Measurements from ENCODE around the gene CRTAC1.

Gene CRTAC1

GRCh38 chr10:98030093-98030821, at the start of gene CRTAC1:
TSS of gene CRTAC1 (minus strand) at chr10:98030621. CDS start at chr10:98030472, 149 bp downstream.
- DNase-seq: peak; percentile 28

GRCh38 chr10:98078774-98079173, 48.4 kb upstream of the CRTAC1 start:
- DNase-seq: no peak

DNA sequence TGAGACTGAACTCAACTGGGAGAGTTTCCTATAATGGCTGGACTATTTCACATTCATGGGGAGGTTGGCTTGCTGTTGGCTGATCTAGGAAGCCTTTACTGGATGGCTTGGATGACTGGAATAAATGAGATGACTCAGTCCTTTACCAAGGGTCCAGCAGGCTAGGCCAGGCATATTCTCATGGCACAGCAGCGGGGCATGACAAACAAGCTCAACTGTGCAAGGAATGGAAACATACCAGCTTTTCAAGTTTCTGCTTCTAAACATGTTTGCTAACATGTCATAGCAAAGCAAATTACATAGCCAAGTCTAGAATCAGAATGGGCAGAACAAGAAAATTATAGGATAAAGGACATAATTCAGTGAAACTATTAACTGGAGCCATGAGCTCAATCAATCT, 46.8 kb upstream of the CRTAC1 start:
- DNase-seq: no peak

DNA sequence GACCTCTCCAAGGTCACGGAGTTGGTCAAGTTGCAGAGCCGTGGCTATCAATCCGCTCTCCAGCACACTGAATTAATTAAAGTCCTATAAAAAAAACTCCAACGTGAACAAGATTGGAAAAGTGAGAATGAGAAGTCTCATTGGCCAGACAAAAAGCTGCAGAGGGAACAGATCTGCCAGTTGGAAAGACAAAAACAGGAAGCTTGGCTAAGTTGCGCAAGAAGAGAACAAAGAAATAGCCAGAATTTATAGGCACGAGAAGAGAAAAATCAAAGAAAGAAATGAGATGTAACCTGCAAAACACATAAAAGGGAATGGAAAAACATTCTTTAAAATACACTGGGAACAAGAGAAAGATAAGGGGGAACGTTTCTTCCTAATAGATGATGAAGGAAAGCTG, 45.7 kb upstream of the CRTAC1 start:
- no peak for DNase-seq

- no peak for DNase-seq
Observed at GRCh38 chr10:98074315-98074911, 44.0 kb upstream of the CRTAC1 start.

DNA sequence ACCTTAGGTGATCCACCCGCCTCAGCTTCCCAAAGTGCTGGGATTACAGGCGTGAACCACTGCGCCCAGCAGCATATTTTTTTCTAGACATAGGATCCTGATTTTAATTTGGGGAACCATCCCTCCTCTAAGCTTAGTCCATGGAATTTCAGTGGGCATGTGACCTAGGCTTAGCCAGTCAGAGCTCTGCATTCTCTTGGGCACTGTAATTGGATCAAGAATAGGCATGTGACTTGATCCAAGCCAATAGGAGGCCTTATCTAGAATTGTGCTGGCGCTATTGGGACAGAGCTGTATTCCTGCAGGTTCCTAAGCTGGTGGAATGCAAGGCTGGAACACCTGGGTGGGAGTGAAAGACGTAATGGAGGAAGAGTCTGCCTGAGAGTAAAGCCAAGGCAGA, 36.7 kb upstream of the CRTAC1 start:
- DNase-seq: no peak

GRCh38 chr10:98063740-98064027, 33.3 kb upstream of the CRTAC1 start:
- DNase-seq: no peak

GRCh38 chr10:98062424-98062823, 32.0 kb upstream of the CRTAC1 start:
- no peak for DNase-seq

- no peak for DNase-seq
Observed at GRCh38 chr10:98060079-98060478, 29.7 kb upstream of the CRTAC1 start.

- no peak for DNase-seq
Observed at GRCh38 chr10:98058295-98058694, 27.9 kb upstream of the CRTAC1 start.

DNA sequence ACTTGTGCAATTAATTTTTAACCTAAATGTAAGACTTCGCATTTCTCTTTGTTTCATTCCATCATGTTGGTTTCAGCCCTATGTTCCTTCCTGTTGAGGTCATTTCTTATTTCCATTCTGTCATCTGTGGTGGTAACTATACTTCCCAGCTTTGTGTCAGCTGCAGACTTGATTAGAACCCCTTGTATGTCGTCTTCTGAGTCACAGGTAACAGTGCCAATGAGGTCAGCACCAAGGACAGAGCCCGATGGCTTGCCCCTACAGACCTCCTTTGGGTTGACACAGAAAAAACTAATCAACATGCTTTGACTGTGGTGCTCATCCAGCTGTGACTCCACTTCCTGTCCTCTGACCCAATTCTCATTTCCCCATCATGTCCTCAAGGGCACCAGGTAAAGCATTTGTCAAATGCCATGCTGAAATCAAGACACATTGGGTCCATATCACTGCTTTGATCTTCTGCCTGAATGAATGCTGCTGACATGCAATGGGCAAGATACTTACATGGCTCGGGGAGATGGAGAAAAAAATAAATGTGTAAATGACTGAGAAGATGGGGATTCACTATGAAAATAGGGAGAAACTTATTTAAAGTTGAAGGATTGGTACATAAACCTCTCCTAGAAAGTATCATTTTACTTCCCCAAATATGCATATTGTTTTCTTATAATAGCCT, 25.6 kb upstream of the CRTAC1 start:
- DNase-seq: no peak

DNA sequence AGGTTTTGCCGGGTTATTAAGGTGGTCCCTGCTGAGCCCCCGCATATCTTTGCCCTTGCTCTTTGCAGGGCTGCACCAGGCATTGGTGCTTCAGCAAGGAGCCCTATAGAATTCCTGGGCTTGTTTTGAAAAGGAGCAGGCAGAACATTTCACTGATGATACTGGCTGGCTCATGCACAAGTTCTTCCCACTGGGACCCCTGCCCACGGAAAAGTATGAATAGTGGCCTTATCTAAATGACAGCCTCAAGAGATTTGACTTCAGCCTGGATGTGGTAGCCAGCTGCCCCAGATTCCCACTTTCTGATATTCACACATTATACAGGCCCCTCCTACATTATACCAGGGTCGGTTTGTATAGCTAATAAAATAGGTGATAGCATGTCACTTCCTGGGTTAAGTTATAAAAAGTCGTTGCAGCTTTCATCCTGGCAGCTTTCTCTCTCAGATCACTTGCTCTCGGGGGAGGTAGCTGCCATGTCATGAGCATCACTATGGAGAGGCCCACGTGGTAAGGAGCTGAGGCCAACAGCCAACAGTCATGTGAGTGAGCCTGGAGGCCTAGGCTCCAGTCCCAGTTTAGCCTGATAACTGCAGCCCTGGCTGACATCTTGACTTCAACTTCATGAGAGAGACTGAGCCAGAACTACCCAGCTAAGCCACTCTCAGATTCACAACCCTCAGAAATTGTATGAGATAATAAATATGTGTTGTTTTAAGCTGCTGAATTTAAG, 16.8 kb upstream of the CRTAC1 start:
- DNase-seq: no peak

DNA sequence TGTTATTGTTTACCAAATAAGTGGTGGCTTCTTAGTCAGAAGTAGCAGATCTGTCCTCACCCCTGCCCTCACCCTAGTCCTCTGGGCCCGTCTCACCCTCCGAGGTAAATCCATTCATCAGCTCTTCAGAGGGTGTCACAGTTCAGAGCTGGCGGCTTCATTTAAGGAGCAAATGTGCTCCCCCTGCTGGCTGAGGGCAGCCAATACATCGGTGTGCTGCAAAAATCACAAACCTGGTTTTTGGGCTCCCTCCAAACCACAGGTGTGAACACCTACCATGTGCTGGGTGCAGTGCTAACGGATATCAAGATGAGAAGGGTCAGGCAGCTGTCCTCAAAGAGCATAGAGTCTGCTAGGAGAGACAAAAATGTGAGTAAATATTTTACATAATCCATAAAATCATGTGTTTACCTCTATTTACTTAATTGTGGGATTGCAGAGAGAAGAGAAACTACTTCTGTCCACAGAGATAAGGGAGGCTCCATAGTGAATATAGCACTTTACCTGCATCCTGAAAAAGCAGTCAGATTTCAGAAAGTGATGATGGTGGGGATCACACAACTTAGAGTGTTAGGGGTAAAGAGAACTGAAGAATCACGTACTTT, 15.5 kb upstream of the CRTAC1 start:
- DNase-seq: peak; percentile 21

GRCh38 chr10:98041352-98042043, 11.1 kb upstream of the CRTAC1 start:
- DNase-seq: peak; percentile 19

DNA sequence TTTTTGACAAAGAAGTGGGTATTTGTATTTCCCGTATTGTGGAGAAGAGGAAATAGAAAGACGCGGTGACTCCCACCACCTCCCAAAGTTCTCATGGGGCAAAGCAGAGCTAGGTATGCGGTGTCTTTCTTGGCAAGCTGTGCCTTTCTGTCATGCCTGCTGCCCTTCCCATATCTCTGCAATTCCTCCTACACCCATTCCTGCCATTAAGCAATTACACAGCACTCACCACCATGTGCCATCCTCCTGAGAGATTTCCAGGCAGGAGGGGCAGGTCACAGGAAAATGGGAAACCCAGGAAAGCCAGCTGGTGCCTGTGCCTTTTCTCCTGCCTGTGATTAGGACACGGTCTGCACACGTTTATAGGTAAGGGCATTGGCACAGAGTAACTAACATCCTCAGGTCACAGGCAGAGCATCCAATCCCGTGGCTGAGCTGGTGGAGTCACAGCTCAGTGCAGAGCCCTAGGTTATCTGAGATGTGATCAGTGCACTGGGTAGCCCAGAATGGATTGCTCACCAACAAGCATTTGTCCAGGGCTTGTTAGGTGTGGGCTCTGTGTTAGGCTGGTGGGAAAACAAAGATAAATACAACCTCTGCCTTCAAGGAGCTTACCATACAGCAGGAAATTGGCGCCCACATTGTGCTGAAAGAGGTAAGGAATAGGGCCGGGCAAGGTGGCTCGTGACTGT, 9.4 kb upstream of the CRTAC1 start:
- no peak for DNase-seq

DNA sequence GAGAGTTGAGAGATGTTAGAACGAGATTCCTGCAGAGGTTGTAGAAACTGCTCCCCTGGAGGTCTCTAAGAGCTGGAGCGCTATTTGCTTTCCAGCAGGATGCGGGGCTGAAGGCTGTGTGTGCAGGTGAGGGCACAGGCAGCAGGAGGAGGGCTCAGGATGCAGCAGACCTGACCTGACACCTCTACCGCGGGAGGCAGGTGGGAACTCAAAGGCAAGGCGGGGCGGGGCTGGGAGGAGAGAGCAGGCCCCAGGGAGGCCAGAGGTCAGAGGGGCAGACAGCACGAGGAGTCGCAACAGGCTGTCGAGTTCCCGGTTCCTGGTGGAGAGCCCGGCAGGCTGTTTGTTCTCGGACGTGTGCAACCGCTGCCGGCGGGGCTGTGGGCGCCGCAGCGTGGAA, 7.9 kb upstream of the CRTAC1 start:
- DNase-seq: no peak

DNA sequence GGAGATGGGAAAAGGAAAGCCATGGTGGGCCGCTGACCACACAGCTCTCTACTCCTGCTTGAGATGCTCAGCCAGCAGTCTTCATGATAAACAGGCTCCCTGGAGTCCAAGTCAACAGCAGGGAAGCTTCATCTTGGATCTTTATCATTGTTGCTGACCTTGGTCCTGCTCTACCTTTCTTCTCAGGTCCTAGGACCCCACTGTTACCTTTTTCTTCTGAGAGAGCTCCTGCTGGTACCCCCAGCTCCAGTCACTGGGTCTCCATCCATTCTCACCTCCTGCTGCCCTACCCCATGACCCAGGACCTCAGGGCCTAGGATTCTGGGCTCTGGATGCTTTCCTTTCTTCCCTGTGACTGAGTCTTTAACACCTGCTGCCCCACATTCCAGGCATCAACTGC, 5.2 kb upstream of the CRTAC1 start:
- no peak for DNase-seq

DNA sequence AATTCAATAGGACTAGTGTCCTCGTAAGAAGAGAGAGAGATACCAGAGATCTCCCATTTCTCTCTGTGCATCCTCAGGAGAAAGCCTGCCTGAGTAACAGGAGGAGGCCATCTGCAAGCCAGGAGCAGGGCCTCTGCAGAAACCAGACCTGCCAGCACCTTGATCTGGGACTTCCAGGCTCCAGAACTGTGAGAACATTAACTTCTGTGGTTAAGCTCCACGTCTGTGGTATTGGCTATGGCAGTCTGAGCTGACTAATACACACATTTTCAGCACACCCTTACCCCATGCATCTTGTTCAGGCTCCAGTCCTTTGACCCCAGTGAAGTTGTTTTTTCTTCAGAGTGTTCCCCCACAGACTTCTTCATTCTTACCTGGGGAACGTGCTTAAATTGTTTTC, 3.1 kb upstream of the CRTAC1 start:
- DNase-seq: no peak

DNA sequence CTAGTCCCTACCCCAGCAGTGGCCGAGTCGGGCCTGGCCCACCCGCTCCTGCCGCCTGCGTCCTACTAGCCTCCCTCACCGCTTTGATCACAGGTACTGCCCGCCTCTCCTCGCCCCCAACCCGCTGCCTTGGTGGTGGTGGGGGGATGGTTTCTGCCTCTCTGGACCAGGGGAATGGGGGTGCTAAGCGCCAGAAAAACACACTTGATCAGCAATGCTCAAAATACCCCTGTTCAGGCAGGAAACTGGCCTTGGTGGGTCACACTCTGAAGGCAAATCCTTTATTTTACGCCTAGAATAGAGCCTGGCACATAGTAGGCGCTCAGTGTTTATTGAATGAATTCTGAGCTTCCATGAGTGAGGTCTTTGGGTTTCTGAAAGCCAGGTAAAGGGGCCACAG, 1.0 kb upstream of the CRTAC1 start:
- DNase-seq: no peak

DNA sequence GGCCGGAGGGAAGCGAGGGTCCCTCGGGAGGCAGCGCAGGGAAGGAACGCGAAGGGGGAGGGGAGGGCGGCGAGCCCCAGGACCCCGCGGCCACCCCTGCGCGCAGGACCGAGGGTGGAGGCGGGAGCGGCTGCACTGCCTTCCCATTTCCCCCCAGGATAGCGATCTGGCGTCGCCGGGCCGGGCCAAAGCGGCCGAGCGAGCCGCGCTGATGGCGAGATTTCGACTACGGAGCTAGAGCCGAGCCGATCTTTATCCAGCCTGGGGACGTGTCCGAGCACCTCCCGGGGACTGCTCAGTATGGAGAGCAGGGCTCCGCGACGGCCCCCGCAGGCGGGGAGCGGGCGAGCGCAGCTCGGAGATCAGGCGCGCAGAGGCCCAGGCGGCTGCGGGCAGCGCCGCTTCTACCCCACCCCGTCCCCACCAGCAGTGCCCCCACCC, 590 bp upstream of the CRTAC1 start:
- DNase-seq: no peak

GRCh38 chr10:98029149-98030092, 1.0 kb downstream of the CRTAC1 start:
- no peak for DNase-seq
